ENCODE results near the gene SLC25A42.
"Not testable (repeated sequence)": the region's sequence is repeated elsewhere in the genome, so short reads cannot be mapped to it uniquely, and the experiment has no call there.

SLC25A42 gene

GRCh38 chr19:19098703-19099632 is 35.2 kb downstream of the SLC25A42 start:
- Histone ChIP-seq H3K27ac (ENCODE audit: low read length) (no peak overlapping the region), H3K4me3 (ENCODE audit: low read length) (no peak overlapping the region), H3K9me3 (ENCODE audit: insufficient read depth, low read depth, low read length) (no peaks in the 10 kb centered on the region), H3K27me3 (ENCODE audit: insufficient read depth, low read length) (no peaks in the 10 kb centered on the region; the same call in none of the 2 replicates), H3K36me3 (ENCODE audit: insufficient read depth, low read depth, low read length) (no peaks in the 10 kb centered on the region), H3K9ac (ENCODE audit: low read depth, low read length) (no peak overlapping the region), H3K4me1 (ENCODE audit: insufficient read depth, low read length) (no peaks in the 10 kb centered on the region)

GRCh38 chr19:19101540-19101939 is 37.7 kb downstream of the SLC25A42 start:
- Histone ChIP-seq H3K4me1 (ENCODE audit: insufficient read depth, low read length) (peaks cover 4% of the 10 kb centered on the region; the same call in 1 of the 2 replicates), H3K9ac (ENCODE audit: low read depth, low read length) (no peak overlapping the region), H3K27ac (ENCODE audit: low read length) (no peak overlapping the region)

DNA sequence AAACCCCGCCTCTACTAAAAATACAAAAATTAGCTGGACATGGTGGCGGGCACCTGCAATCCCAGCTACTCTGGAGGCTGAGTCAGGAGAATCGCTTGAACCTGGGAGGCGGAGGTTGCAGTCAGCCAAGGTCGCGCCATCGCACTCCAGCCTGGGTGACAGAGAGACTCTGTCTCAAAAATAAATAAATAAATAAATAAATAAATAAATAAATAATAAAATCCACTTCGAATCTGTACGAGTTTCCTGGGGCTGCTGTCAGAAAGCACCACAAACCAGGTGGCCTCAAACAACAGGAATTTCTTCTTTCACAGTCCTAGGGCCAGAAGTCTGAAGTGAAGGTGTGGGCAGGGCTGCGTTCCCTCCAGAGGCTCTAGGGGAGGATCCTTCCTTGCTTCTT is 38.8 kb downstream of the SLC25A42 start:
- H3K36me3 ChIP-seq (ENCODE audit: insufficient read depth, low read depth, low read length); H3K27me3 ChIP-seq (ENCODE audit: insufficient read depth, low read length); H3K27ac ChIP-seq (ENCODE audit: low read length); H3K9me3 ChIP-seq (ENCODE audit: insufficient read depth, low read depth, low read length); H3K4me1 ChIP-seq (ENCODE audit: insufficient read depth, low read length); H3K4me3 ChIP-seq (ENCODE audit: low read length); H3K9ac ChIP-seq (ENCODE audit: low read depth, low read length): not testable (repeated sequence)

More at GRCh38 chr19:19101540-19101939, 37.7 kb downstream of the SLC25A42 start:
- Histone ChIP-seq H3K4me3 (ENCODE audit: low read length) (no peak overlapping the region), H3K9me3 (ENCODE audit: insufficient read depth, low read depth, low read length) (no peaks in the 10 kb centered on the region), H3K27me3 (ENCODE audit: insufficient read depth, low read length) (no peaks in the 10 kb centered on the region; the same call in 1 of the 2 replicates), H3K36me3 (ENCODE audit: insufficient read depth, low read depth, low read length) (no peaks in the 10 kb centered on the region)

DNA sequence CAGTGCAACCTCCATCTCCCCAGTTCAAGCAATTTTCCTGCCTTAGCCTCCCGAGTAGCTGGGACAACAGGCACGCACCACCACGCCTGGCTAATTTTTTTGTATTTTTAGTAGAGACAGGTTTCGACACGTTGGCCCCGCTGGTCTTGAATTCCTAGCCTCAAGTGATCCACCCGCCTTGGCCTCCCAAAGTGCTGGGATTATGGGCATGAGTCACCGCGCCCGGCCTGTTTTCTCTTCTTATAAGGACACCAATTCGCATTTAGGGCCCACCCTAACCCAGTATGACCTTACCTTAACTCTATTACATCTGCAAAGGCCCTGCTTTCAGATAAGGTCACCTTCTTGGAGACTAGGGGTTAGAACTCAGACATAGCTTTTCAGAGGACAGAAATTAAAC is 39.4 kb downstream of the SLC25A42 start:
- Histone ChIP-seq H3K27me3 (ENCODE audit: insufficient read depth, low read length) (no peaks in the 10 kb centered on the region; the same call in 1 of the 2 replicates), H3K27ac (ENCODE audit: low read length) (no peak overlapping the region)

DNA sequence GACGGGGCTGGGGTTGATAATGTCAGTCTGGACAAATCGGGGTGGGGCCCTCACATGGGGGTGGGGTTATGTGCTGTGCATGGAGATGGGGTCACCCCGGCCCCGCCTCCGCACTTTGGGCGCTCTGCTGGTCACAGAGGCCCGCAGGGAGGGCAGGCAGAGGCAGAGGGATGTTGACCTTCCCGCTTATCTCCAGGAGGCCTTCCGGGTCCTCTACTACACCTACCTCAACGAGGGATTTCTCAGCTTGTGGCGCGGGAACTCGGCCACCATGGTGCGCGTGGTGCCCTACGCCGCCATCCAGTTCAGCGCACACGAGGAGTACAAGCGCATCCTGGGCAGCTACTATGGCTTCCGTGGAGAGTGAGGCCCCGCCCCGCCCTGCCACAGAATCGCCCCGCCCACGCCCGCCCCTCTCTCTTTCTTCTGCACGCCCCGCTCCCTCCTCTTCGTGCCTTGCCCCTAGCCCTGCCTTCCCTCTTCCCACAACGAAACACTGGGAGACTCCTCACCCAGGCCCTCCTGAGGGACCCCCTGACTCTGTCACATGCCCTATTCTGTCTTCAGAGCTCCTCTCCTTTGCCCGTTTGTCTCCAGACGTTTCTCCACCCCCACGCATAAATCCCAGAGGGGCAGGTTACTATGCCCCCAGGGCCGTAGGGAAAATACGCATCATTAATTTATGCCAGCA is 41.7 kb downstream of the SLC25A42 start:
- H3K27me3 ChIP-seq (ENCODE audit: insufficient read depth, low read length) = no peaks in the 10 kb centered on the region; the same call in 1 of the 2 replicates
- H3K4me1 ChIP-seq (ENCODE audit: insufficient read depth, low read length) = peaks cover 4% of the 10 kb centered on the region; the same call in 1 of the 2 replicates
- H3K36me3 ChIP-seq (ENCODE audit: insufficient read depth, low read depth, low read length) = no peaks in the 10 kb centered on the region
- H3K9me3 ChIP-seq (ENCODE audit: insufficient read depth, low read depth, low read length) = no peaks in the 10 kb centered on the region
- H3K27ac ChIP-seq (ENCODE audit: low read length) = peak overlapping the region; percentile 54
- peak overlapping the region; percentile 68; the same call in 1 of the 2 replicates for H3K9ac ChIP-seq (ENCODE audit: low read depth, low read length)
- peak overlapping the region; percentile 65 for H3K4me3 ChIP-seq (ENCODE audit: low read length)

More for the DNA sequence above, 39.4 kb downstream of the SLC25A42 start:
- Histone ChIP-seq H3K9ac (ENCODE audit: low read depth, low read length) (no peak overlapping the region), H3K36me3 (ENCODE audit: insufficient read depth, low read depth, low read length) (no peaks in the 10 kb centered on the region), H3K4me3 (ENCODE audit: low read length) (no peak overlapping the region), H3K9me3 (ENCODE audit: insufficient read depth, low read depth, low read length) (no peaks in the 10 kb centered on the region), H3K4me1 (ENCODE audit: insufficient read depth, low read length) (peaks cover 4% of the 10 kb centered on the region; the same call in 1 of the 2 replicates)

DNA sequence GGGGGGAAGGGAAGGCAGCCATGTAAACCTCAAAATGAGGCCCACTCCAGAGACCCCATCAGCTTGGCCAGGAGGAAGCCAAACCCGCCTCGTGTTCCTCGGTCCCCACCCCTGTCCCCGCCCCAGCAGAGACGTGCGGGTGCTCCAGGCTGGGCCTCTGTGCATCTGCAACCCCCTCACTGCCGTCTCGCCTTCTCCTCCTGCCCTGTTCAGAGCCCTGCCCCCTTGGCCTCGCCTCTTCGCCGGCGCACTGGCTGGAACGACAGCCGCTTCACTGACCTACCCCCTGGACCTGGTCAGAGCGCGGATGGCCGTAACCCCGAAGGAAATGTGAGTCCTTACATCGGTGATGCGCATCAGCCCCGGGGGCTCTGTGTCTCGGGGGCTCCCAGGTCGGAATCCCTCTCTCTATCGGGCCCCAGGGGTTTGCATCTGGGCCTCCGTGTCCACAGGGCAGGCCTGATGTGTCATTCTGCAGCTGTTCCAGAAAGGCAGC is 42.3 kb downstream of the SLC25A42 start:
- Histone ChIP-seq H3K36me3 (ENCODE audit: insufficient read depth, low read depth, low read length) (no peaks in the 10 kb centered on the region), H3K4me3 (ENCODE audit: low read length) (peak overlapping the region; percentile 65), H3K27me3 (ENCODE audit: insufficient read depth, low read length) (no peaks in the 10 kb centered on the region; the same call in 1 of the 2 replicates), H3K9me3 (ENCODE audit: insufficient read depth, low read depth, low read length) (no peaks in the 10 kb centered on the region), H3K27ac (ENCODE audit: low read length) (peak overlapping the region; percentile 54), H3K4me1 (ENCODE audit: insufficient read depth, low read length) (peaks cover 4% of the 10 kb centered on the region; the same call in 1 of the 2 replicates), H3K9ac (ENCODE audit: low read depth, low read length) (peak overlapping the region; percentile 68; the same call in 1 of the 2 replicates)

- H3K36me3 ChIP-seq (ENCODE audit: insufficient read depth, low read depth, low read length); H3K27me3 ChIP-seq (ENCODE audit: insufficient read depth, low read length); H3K9ac ChIP-seq (ENCODE audit: low read depth, low read length); H3K27ac ChIP-seq (ENCODE audit: low read length); H3K4me3 ChIP-seq (ENCODE audit: low read length); H3K4me1 ChIP-seq (ENCODE audit: insufficient read depth, low read length); H3K9me3 ChIP-seq (ENCODE audit: insufficient read depth, low read depth, low read length): not testable (repeated sequence)
Measured at GRCh38 chr19:19106938-19107337, 43.1 kb downstream of the SLC25A42 start.

DNA sequence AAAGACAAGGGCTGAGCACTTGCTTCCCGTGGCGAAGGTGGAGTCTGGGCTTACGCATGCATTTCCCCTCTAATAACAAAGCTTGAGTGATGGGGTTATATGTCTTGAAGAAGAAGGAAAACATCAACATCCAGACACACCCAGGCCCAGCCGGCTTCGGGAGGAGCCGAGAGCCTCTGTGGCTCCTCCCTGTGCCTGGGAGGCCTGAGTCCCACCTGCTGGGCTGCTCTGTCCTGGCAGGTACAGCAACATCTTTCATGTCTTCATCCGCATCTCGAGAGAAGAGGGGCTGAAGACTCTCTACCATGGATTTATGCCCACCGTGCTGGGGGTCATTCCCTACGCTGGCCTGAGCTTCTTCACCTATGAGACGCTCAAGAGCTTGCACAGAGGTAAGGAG is 43.9 kb downstream of the SLC25A42 start:
- H3K27me3 ChIP-seq (ENCODE audit: insufficient read depth, low read length) = no peaks in the 10 kb centered on the region
- H3K4me3 ChIP-seq (ENCODE audit: low read length) = no peak overlapping the region
- H3K9me3 ChIP-seq (ENCODE audit: insufficient read depth, low read depth, low read length) = no peaks in the 10 kb centered on the region
- no peak overlapping the region for H3K27ac ChIP-seq (ENCODE audit: low read length)
- H3K36me3 ChIP-seq (ENCODE audit: insufficient read depth, low read depth, low read length) = no peaks in the 10 kb centered on the region
- no peak overlapping the region for H3K9ac ChIP-seq (ENCODE audit: low read depth, low read length)
- H3K4me1 ChIP-seq (ENCODE audit: insufficient read depth, low read length) = peaks cover 4% of the 10 kb centered on the region; the same call in 1 of the 2 replicates

DNA sequence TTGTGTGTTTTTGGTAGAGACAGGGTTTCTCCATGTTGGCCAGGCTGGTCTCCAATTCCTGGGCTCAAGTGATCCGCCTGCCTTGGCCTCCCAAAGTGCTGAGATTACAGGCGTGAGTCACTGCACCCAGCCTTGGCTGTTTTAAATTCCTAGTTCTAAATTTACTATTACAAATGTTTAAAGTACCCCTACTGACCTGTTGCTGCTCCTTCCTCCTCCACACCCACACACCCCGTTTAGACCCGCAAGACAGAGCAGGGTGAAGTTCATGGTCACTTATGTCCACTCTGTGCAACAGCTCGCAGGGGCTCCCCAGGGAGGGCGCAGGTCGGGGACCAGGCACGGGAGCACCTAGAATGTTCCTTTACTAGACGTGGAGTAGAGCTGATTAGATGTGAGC is 45.8 kb downstream of the SLC25A42 start:
- H3K27ac ChIP-seq (ENCODE audit: low read length) = no peak overlapping the region
- no peaks in the 10 kb centered on the region for H3K36me3 ChIP-seq (ENCODE audit: insufficient read depth, low read depth, low read length)
- no peak overlapping the region for H3K9ac ChIP-seq (ENCODE audit: low read depth, low read length)
- H3K27me3 ChIP-seq (ENCODE audit: insufficient read depth, low read length) = no peaks in the 10 kb centered on the region
- H3K4me3 ChIP-seq (ENCODE audit: low read length) = no peak overlapping the region
- peaks cover 4% of the 10 kb centered on the region; the same call in 1 of the 2 replicates for H3K4me1 ChIP-seq (ENCODE audit: insufficient read depth, low read length)
- H3K9me3 ChIP-seq (ENCODE audit: insufficient read depth, low read depth, low read length) = no peaks in the 10 kb centered on the region

DNA sequence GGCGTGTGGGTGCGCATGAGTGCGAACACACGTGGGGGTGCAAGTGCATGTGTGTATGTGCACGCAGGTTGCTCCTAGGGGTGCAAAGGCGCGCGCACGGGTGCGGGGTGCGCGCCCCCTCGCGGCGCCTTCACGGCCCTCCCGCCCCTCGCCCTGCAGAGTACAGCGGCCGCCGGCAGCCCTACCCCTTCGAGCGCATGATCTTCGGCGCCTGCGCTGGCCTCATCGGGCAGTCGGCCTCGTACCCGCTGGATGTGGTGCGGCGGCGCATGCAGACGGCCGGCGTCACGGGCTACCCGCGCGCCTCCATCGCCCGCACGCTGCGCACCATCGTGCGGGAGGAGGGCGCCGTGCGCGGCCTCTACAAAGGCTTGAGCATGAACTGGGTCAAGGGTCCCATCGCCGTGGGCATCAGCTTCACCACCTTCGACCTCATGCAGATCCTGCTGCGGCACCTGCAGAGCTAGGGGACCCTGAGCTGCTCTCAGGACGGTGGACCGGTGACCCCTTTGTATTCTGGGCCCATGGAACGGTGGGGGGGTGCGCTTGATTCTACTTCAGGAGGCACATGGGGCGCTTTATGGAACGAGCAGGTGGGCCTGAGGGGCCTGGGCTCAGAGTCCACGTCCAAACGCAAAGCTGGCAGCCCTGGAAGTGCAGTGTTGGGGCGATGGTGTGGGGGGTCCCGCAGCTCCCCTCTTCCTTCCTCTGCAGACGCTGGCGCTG is 46.8 kb downstream of the SLC25A42 start:
- Histone ChIP-seq H3K4me1 (ENCODE audit: insufficient read depth, low read length) (peaks cover 4% of the 10 kb centered on the region; the same call in 1 of the 2 replicates), H3K4me3 (ENCODE audit: low read length) (no peak overlapping the region)

More for the DNA sequence above, 46.8 kb downstream of the SLC25A42 start:
- Histone ChIP-seq H3K27ac (ENCODE audit: low read length) (no peak overlapping the region), H3K9me3 (ENCODE audit: insufficient read depth, low read depth, low read length) (no peaks in the 10 kb centered on the region), H3K9ac (ENCODE audit: low read depth, low read length) (no peak overlapping the region), H3K27me3 (ENCODE audit: insufficient read depth, low read length) (no peaks in the 10 kb centered on the region), H3K36me3 (ENCODE audit: insufficient read depth, low read depth, low read length) (no peaks in the 10 kb centered on the region)

All from iPS-20b (cell line).